PC-3 (cell line): Measurements from ENCODE around the gene DGAT2. TPM values are rescaled to one million over a fixed set of nuclear protein-coding genes. Genes with fewer than 3 reads are reported as not detected.

Experiments
- ATAC-seq: fragments of 200-7000 bp; cut with Tn5 transposase; 2 replicates; pipeline ENCODE4 v1.9.1; 2020; ENCODE audit warnings: mild to moderate bottlenecking, moderate library complexity
- BruUV-seq: library from RNA; stranded (reverse); fragments of 400-500 nt; replicated peaks from 2 replicates; lab custom pipeline; 2021; lab: Mats Ljungman, UMichigan
- CTCF ChIA-PET: fragments of 300-600 bp; sonication (Branson Sonifier 250); formaldehyde crosslinking; loops from one replicate; lab custom pipeline; 2022; ENCODE audit warnings: antibody characterized with exemption; lab: Charles Lee
- POLR2A ChIA-PET: fragments of 300-600 bp; sonication (Branson Sonifier 250); formaldehyde crosslinking; loops from one replicate; lab custom pipeline; 2022; ENCODE audit warnings: antibody characterized with exemption; ENCODE audit not compliant: unreplicated experiment; lab: Charles Lee
- DNase-seq: peaks from one replicate; pipeline ENCODE4 v3.0.0-alpha.2; 2015
- H2AFZ ChIP-seq: fragments of 300-600 bp; sonication (generic); 2 replicates; pipeline ENCODE4 v1.6.0; 2016; ENCODE audit warnings: antibody characterized with exemption, low read length
- H3F3A ChIP-seq: fragments of 300-600 bp; sonication (generic); one replicate; pipeline ENCODE4 v1.6.0; 2017; ENCODE audit warnings: antibody characterized with exemption, low read length, control low read depth, mild to moderate bottlenecking; ENCODE audit not compliant: unreplicated experiment
- H3K27ac ChIP-seq: fragments of 300-600 bp; sonication (generic); 2 replicates; pipeline ENCODE4 v1.5.1; 2016; ENCODE audit warnings: mild to moderate bottlenecking, low read length
- H3K27me3 ChIP-seq: fragments of 300-600 bp; sonication (generic); 2 replicates; pipeline ENCODE4 v1.6.1; 2016; ENCODE audit warnings: low read length, mixed read lengths
- H3K36me3 ChIP-seq: fragments of 300-600 bp; sonication (generic); 2 replicates; pipeline ENCODE4 v1.6.1; 2016; ENCODE audit warnings: low read depth, mixed run types, low read length, mixed read lengths
- H3K4me1 ChIP-seq: fragments of 300-600 bp; sonication (generic); 2 replicates; pipeline ENCODE4 v1.5.1; 2016; ENCODE audit warnings: low read length; ENCODE audit not compliant: insufficient read depth
- H3K4me2 ChIP-seq: fragments of 300-600 bp; sonication (generic); 2 replicates; pipeline ENCODE4 v1.6.0; 2016; ENCODE audit warnings: low read length
- H3K4me3 ChIP-seq: fragments of 300-600 bp; sonication (generic); 2 replicates; pipeline ENCODE4 v1.5.1; 2016; ENCODE audit warnings: mild to moderate bottlenecking, low read length, mixed read lengths
- H3K79me2 ChIP-seq: fragments of 300-600 bp; sonication (generic); 2 replicates; pipeline ENCODE4 v1.6.1; 2017; ENCODE audit warnings: low read length, mixed read lengths
- H3K9ac ChIP-seq: fragments of 300-600 bp; sonication (generic); 2 replicates; pipeline ENCODE4 v1.6.0; 2016; ENCODE audit warnings: mild to moderate bottlenecking, low read length
- H3K9me2 ChIP-seq: fragments of 300-600 bp; sonication (generic); replicated peaks from 2 replicates; pipeline ENCODE4 v1.6.1; 2016; ENCODE audit warnings: mixed run types, low read length, mixed read lengths
- H3K9me3 ChIP-seq: fragments of 300-600 bp; sonication (generic); 2 replicates; pipeline ENCODE4 v1.6.1; 2016; ENCODE audit warnings: low read length, mixed read lengths
- H4K20me1 ChIP-seq: fragments of 300-600 bp; sonication (generic); 2 replicates; pipeline ENCODE4 v1.6.1; 2016; ENCODE audit warnings: low read length, mixed read lengths
- EZH2 ChIP-seq: fragments of 300-600 bp; sonication (generic); IDR thresholded peaks from one replicate; pipeline ENCODE4 v1.6.1; 2017; ENCODE audit warnings: antibody characterized with exemption, mild to moderate bottlenecking, low read length; ENCODE audit not compliant: unreplicated experiment
- EZH2phosphoT487 ChIP-seq: fragments of 300-600 bp; sonication (generic); IDR thresholded peaks from 2 replicates; pipeline ENCODE4 v1.6.1; 2018; ENCODE audit warnings: mild to moderate bottlenecking, antibody characterized with exemption, low read length, borderline replicate concordance
- intact Hi-C: fragments of 100-400 bp; cut with micrococcal nuclease; formaldehyde crosslinking; loops from 2 replicates; pipeline ENCODE4 v1.9.0; 2023
- total RNA-seq: library from RNA; depleted of rRNA; stranded (reverse); fragments of >200 nt; gene quantifications from 2 replicates; pipeline ENCODE4 v1.2.3, GENCODE V29; 2014
- TF ChIP-seq, protein P1 (sequence below): fragments of 300-600 bp; sonication (generic); conservative IDR thresholded peaks from 2 replicates; pipeline ENCODE4 v1.5.1; 2017; ENCODE audit warnings: antibody characterized with exemption, low read depth, mild to moderate bottlenecking, low read length

The DGAT2 gene
- total RNA-seq, 1 experiment from 2014 or later: 14.3 TPM

DNA sequence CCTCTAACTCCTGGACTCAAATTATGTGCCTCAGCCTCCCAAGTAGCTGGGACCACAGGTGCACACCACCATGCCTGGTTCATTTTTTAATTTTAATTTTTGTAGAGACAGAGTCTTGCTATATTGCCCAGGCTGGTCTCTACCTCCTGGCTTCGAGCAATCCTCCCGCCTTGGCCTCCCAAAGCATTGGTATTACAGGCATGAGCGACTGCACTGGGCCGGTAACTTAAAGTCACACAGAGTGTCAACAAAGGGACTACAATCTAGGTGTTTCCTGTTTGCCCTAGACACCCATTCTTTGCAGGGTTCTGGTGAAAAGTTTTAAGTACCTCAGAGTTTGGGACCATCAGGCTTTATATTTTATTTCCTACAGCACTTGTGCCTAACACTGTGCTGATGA lies 54.8 kb downstream of the DGAT2 start:
- CTCF ChIA-PET: no interaction called here

DNA sequence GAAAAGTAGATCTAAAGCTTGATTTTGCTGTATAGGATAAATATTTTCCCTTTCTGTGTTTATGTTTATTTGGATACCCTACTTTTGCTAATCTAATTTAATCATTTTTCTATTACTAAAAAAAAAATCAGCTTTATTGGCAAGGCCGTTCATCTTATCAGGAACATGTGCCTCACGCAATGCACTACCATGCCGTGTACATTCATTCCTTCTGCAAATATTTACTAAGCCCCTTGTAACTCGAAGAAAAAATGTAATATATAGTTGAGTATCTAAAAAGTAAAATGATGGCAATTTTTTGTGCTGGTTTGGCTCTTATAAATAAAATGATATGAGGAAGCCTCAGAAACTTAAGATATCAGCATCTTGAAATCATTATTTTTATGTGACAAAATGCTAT lies 55.4 kb downstream of the DGAT2 start:
- H3F3A ChIP-seq: no peaks in the 10 kb centered on the region
- peaks cover 60% of the 10 kb centered on the region for H3K79me2 ChIP-seq
- H3K4me1 ChIP-seq: no peaks in the 10 kb centered on the region
- H3K27ac ChIP-seq: no peak overlapping the region
- intact Hi-C loops: no loop called here
- H3K9me2 ChIP-seq: no peaks in the 10 kb centered on the region
- CTCF ChIA-PET: no interaction called here
- no peaks in the 10 kb centered on the region; the same call in 1 of the 2 replicates for H3K36me3 ChIP-seq
- H3K9ac ChIP-seq: no peak overlapping the region
- H2AFZ ChIP-seq: no peak overlapping the region
- BruUV-seq: no TSS peak
- H4K20me1 ChIP-seq: 0 out of 2 replicates have a peak, but pooled peaks cover 3% of the 10 kb centered on the region
- ATAC-seq (no peak), DNase-seq (no peak)
- no peak for TF ChIP-seq EZH2phosphoT487
- no peak for TF ChIP-seq EZH2
- TF ChIP-seq, protein P1, sequence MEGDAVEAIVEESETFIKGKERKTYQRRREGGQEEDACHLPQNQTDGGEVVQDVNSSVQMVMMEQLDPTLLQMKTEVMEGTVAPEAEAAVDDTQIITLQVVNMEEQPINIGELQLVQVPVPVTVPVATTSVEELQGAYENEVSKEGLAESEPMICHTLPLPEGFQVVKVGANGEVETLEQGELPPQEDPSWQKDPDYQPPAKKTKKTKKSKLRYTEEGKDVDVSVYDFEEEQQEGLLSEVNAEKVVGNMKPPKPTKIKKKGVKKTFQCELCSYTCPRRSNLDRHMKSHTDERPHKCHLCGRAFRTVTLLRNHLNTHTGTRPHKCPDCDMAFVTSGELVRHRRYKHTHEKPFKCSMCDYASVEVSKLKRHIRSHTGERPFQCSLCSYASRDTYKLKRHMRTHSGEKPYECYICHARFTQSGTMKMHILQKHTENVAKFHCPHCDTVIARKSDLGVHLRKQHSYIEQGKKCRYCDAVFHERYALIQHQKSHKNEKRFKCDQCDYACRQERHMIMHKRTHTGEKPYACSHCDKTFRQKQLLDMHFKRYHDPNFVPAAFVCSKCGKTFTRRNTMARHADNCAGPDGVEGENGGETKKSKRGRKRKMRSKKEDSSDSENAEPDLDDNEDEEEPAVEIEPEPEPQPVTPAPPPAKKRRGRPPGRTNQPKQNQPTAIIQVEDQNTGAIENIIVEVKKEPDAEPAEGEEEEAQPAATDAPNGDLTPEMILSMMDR: no peak
- no peaks in the 10 kb centered on the region for H3K9me3 ChIP-seq
- no peak overlapping the region for H3K4me2 ChIP-seq
- no peaks in the 10 kb centered on the region for H3K27me3 ChIP-seq
- no peak overlapping the region for H3K4me3 ChIP-seq
- POLR2A ChIA-PET: no interaction called here

More for the DNA sequence above, 54.8 kb downstream of the DGAT2 start:
- Histone ChIP-seq H3K27ac (no peak overlapping the region), H4K20me1 (0 out of 2 replicates have a peak, but pooled peaks cover 2% of the 10 kb centered on the region), H3K27me3 (no peaks in the 10 kb centered on the region), H3K9me3 (no peaks in the 10 kb centered on the region), H3K4me3 (no peak overlapping the region), H2AFZ (no peak overlapping the region), H3K79me2 (peaks cover 65% of the 10 kb centered on the region), H3K9ac (no peak overlapping the region), H3K9me2 (no peaks in the 10 kb centered on the region), H3F3A (no peaks in the 10 kb centered on the region), H3K4me2 (no peak overlapping the region), H3K4me1 (no peaks in the 10 kb centered on the region), H3K36me3 (no peaks in the 10 kb centered on the region; the same call in 1 of the 2 replicates)
- no TSS peak for BruUV-seq
- ATAC-seq (no peak), DNase-seq (no peak)
- POLR2A ChIA-PET: no interaction called here
- intact Hi-C loops: no loop called here
- TF ChIP-seq EZH2: no peak
- no peak for TF ChIP-seq EZH2phosphoT487
- TF ChIP-seq, protein P1: no peak

DNA sequence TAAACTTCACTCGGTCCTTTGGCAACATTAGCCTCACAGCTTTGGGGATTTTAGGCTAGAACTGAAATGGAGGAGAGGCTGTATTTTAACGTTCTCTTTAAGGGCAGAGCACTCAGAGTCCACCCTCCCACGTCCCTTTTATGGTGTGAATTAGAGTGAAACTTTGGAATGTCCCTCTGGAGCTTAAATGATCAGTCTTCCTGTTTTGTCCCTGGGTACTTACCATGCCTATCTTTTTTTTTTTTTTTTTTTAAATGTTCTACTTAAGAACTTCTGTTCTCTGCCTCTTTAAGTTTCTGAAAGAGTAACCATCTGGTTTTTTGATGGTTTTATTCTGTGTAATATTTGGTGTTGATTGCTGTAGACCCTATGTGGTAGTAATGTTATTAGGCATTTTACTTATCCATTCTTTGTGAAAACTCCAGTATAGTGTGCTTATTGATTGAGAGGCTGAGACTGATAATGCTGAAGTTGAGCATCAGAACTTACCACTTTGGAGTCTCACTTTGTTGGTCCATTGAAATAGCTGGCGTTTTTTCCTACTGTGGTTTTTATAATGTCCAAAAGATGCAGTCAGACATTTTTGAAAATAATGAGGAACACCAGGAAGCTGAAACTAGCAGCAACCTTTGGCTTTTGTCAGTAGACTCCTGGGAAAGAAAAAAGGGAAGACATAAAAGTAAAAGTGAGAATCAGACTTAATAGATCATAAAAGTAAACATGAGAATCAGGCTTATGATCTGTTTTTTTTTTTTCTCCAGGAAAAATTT lies 58.1 kb downstream of the DGAT2 start:
- Histone ChIP-seq H2AFZ (no peak overlapping the region), H3K9me2 (no peaks in the 10 kb centered on the region), H3F3A (no peaks in the 10 kb centered on the region), H3K27me3 (no peaks in the 10 kb centered on the region), H3K4me2 (no peak overlapping the region), H3K36me3 (no peaks in the 10 kb centered on the region; the same call in 1 of the 2 replicates), H3K9ac (no peak overlapping the region), H3K79me2 (peaks cover 35% of the 10 kb centered on the region), H3K27ac (no peak overlapping the region), H3K4me1 (no peaks in the 10 kb centered on the region), H4K20me1 (0 out of 2 replicates have a peak, but pooled peaks cover 6% of the 10 kb centered on the region), H3K4me3 (no peak overlapping the region), H3K9me3 (no peaks in the 10 kb centered on the region)
- no peak for TF ChIP-seq EZH2
- no peak for TF ChIP-seq EZH2phosphoT487
- TF ChIP-seq, protein P1: no peak
- BruUV-seq: no TSS peak
- POLR2A ChIA-PET: interaction anchor here (0.6 kb wide), 1 partner anchor 11 kb away, joined by 7 read pairs; no protein-coding TSS in a partner anchor
- no peak for ATAC-seq
- CTCF ChIA-PET: no interaction called here
- intact Hi-C loops: no loop called here
- no peak for DNase-seq
